Measurements from ENCODE around the gene CCR6.

The CCR6 gene

DNA sequence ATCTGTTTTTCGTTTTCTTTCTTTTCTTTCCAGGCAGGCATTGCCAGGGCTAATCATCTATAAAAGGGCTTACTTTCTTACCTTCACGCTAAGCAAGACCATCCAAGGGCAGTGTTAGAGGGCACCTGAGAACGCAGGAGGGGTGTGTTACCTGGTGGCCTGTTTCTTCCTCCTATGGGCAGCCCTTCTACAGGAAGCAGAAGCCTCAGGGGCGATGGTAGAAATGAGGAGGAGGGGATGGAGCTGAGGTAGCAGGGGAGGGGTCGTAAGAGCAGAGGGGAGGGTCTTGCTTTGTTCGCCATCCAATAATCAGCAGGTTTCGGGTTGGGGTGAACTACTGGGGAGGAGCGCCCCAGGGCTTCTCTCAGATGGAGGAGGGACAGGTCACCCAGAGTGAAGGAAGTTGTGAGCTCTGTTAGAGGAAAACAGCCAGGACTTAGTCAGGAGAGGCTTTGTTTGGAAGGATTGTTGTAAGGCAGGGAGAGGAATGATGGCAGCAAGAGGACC is 1.5 kb upstream of the CCR6 start:
- DNase-seq: no peak

DNA sequence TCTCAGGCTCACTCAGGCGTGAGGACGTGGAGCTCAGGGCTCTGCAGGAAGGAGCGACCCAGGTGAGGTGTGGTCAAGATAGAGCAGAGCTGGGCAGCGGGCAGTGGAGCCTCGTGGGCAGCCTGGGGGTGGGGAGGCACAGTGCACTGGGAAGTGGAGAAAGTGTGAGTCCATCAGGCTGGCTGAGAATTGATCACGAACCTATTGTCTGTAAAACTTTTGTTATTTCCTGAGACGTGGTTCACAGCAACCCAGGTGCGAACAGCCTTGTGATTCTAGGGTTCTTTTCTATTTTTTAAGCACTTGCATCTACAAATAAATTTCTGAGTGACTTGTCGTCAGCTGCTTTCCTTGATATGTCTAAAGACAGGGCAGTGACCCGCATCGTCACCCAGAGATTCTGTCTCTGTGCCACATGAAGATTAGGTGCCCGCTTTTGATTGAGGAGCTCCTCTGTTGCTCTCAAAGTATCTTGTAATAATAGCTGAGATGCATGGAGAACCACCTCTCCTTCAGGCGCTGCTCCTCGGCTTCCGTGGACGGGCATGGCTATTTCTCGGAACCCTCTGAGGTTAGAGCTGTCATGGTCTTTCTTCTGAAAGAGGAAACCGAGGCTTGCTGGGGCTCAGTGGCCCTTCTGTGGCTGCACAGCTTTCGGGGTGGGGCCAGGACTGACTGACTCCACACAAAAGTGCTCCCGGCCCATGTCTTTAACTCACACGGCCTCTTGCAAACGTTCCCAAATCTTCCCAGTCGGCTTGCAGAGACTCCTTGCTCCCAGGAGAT is 662 bp upstream of the CCR6 start:
- DNase-seq: no peak

DNA sequence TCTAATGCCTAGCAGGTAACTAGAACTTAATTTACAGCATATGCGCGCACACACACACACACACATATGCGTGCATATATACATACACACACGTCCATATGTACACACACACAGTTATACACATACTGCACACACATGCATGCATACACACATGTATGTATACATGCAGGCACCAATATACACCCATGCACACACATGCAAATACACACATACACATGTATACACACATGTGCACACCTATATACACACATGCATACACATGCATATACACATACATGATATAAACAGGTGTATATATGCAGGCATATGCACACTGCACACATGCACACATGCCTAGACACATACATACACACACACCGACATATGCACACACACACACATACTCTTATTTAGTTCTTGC is 1.9 kb downstream of the CCR6 start:
- DNase-seq: no peak

DNA sequence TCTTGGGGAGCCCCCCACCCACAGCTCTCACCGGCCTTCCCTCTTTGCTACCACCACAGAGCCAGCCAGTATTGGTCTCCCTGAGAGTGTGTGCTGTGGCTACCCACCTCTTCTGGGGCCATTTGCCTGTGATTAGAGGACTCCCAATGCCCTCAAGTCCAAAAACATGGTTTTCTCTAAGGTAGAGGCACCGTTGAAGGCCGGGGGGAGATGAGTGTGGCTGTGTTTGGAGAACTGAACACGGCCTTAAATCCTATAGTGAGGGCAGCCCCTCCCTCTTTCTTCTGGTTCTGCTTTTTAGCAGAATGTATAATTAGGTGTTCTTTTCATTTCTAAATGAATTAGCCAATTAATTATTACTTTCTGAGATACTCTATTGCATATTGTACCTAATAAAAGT is 2.5 kb downstream of the CCR6 start:
- DNase-seq: no peak

DNA sequence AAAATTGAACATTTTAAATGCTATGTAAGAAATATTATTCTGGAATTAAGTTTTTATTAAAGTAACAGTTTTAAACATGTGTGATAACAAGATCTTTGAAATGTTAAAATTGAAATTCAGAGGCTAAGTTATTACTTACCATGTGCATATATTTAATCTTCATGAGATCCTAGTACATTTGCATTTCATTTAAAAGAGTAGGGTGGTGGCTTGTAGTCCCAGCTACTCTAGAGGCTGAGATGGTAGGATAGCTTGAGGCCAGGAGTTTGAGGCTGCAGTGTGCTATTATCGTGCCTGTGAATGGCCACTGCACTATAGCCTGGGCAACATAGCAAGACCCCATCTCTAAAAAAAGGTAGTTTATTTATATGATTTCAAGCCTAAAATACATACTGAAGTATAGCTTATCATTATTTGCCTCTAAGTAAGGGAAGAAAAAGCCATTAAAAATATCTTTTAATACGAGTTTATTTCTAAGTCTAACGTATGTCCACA is 3.0 kb downstream of the CCR6 start:
- DNase-seq: no peak

DNA sequence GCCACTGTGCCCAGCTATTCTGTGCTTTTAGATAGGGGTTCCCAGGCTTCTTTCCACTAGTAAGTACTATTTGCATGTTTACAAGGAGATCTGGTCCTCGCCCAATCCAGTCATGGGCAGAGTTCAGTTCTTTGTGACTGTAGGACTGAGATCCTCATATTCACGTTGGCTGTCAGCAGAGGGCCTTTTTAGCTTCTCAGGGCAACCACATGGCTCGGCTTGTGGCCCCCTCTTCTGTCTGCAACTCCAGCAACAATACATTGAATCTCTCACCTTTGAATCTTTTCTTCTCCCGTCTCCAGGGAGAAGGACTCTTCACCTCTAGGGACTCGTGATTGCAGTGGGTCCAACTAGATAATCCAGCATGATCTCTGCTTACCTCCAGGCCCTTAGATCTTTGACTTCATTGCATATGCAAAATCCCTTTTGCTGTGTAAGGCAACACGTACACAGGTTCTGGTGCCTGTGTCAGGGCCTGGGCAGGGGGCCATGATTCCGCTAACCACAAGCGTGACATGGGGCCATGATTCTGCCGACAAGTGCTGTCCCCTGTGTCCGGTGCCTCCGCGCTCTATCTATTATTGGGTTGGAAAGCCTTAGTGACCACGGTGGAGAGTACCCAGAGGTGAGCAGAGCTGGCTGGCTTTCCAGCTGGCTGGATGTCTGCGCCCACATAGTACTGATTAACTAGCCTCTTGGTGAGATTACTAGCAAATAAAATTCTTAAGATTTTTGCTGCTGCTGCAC is 5.1 kb downstream of the CCR6 start:
- DNase-seq: no peak

DNA sequence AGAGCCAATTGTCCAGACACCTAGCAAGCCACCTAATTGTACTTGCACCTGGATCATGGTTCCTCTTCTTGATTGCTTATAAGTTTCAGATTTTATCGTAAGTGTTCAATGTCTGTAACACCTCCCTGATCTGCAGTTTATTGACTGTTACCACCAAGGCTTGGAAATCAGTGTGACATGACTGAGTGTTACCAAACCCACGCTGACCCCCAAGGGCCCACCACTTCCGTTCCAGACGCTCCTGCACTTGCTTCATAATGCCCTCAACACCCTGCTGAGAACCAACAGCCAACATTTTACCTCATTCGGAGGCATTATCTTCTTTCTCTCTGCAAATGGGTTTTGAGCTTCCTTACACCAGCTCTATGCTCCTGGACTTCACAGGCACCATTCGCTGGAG is 6.3 kb downstream of the CCR6 start:
- no peak for DNase-seq

DNA sequence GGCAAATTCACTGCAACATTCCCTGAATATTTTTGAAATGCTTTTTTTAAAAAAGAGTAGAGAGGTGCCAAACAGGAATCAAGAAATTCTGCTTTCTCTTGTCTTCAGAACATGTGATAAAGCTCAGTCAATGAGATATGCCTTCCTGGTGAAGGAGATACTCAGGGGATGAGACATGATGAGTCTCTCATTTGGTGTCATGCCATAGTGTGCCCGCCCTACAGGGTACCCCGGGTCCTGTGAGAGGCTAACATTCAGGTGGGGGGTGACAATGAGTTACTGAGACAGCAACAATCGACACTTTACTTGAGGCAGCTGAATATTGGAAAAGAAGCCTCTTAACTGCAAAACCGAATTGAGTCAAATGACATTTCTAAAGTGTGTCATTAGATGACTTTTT is 6.7 kb downstream of the CCR6 start:
- no peak for DNase-seq

DNA sequence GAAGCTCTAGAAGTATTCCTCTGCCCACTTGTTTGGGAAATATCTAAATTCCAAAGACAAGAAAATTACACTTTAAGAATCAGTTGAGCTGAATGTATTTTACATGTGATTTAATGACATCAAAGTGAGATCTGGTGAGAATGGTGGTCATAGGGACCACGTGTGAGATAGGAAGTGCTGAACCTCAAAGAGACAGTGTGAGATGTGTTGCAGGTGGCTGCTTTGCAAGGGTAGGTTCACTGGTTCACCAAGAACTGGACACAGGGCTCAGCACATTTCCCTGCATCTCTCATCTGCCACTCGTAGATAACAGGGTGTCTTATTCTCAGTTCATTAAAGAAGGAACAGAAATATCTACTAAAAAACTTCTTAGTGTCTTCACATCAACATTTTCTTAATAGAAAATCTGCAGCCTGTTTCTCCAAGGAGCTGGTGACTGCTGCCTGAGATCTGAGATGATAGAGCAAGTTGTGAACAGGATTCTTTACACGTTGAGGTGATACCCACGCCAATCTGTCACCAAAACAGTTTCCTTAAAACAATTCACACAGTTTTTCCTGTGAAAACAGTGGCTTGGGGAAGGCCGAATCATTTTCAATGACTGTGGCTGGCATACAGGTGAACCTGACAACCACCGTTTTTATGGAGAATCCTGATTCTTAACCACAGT is 7.2 kb downstream of the CCR6 start:
- no peak for DNase-seq

DNA sequence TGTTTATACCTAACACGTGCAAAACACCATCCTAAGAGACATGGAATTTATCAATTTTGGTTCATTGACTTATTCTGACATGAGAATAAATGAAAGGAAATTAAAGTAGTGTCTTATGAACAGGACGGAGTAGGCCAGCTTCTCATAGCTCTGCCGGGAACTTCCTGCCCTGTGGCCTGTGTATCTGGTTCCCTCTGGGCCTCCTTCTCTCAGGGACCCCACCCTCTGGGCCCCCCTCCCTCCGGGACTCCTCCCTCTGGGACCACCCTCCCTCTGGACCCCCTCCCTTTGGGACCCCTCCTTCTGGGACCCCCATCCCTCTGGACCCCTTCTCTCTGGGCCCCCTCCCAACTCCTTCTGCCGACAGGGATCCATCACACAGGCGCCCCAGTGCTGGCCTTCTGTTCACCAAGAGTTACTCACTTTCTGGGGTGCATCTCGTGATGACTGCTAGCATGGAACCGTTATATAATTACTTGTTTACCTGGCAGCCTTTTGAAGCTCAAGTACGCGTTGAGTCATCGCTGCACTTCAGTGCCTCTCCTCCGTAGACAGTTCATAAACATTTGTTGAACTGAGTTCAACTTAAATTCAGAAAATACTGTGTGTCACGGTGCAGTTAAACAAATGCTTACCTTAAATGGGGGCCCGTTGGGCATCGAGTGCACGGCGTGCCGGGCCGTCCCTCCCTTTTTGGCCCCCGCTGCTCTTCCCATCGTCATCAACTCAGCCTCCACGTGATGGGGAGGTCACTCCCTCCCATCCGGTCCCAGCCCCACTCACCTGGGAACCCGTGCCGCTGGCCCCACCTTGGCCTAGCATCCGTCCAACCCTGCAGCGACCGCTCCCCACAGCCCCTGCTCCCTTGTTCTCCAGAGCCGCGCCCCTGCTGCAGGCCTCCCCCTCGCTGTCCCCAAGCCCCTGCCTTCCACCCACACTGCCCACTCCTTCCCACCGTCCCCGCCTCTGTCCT is 8.1 kb downstream of the CCR6 start:
- peak; percentile 85 for DNase-seq

DNA sequence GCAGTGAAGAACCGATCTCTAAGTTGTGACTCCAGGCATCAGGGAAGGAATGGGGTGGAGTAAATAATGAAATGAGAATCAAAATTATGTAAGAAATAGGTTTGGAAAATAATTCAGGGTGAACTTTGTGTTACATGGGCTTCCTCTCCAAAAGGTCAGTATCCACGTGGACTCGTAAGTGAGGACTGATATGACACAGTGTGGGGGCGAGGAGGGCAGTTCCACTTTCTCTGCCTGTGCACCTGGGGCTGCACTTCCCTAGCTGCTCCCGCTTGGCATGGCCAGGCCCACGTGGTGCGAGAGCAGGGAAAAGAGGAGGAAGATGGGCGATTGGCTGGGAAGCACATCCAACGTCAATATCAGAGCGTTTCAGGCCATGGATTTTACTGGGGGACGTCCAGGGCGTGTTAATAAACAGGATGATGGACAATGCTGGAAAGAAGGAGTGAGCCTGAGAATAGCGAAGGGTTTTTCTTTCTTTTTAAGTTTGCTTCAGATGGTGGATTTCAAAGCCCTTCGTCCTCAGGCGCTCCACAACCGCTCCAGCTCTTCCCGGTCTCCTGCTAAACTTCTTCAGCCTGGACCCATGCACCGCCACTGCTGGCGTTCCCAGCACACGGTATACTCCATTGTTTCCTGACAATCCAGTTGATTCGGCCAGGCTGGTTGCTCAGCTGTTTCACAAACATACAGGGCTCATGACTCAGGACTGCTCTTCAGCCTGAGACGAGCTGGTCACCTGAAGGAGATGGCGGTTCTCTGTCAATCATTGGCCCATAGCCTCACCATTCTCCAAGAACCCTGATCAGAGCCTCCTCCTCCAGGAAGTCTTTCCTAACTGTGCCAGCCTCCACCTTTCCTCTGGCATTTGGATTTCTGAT is 11.8 kb downstream of the CCR6 start:
- DNase-seq: no peak

DNA sequence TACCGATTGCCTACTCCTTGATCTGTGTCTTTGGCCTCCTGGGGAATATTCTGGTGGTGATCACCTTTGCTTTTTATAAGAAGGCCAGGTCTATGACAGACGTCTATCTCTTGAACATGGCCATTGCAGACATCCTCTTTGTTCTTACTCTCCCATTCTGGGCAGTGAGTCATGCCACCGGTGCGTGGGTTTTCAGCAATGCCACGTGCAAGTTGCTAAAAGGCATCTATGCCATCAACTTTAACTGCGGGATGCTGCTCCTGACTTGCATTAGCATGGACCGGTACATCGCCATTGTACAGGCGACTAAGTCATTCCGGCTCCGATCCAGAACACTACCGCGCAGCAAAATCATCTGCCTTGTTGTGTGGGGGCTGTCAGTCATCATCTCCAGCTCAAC is 13.5 kb downstream of the CCR6 start:
- DNase-seq: no peak

DNA sequence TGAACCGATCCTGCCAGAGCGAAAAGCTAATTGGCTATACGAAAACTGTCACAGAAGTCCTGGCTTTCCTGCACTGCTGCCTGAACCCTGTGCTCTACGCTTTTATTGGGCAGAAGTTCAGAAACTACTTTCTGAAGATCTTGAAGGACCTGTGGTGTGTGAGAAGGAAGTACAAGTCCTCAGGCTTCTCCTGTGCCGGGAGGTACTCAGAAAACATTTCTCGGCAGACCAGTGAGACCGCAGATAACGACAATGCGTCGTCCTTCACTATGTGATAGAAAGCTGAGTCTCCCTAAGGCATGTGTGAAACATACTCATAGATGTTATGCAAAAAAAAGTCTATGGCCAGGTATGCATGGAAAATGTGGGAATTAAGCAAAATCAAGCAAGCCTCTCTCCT is 14.2 kb downstream of the CCR6 start:
- DNase-seq: no peak

DNA sequence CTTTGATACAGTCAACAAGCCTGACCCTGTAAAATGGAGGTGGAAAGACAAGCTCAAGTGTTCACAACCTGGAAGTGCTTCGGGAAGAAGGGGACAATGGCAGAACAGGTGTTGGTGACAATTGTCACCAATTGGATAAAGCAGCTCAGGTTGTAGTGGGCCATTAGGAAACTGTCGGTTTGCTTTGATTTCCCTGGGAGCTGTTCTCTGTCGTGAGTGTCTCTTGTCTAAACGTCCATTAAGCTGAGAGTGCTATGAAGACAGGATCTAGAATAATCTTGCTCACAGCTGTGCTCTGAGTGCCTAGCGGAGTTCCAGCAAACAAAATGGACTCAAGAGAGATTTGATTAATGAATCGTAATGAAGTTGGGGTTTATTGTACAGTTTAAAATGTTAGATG is 15.0 kb downstream of the CCR6 start:
- DNase-seq: peak; percentile 38

DNA sequence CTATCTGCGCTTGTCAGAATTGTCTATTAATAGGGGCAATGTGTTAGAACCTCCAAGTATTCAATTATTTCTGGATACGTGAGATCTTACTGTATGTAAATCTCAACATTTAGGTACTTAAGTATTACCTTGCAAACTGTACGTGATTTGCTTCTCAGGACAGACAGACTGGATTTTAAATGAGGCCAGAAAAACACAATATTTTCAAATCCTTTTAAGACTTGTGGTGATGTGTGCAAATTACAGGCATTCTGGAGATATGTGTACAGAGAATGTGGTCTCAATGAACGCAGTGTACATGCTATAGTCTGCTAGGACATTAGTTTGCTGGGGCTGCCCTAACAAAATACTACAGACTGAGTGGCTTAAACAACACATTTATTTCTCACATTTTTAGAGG is 16.9 kb downstream of the CCR6 start:
- no peak for DNase-seq

DNA sequence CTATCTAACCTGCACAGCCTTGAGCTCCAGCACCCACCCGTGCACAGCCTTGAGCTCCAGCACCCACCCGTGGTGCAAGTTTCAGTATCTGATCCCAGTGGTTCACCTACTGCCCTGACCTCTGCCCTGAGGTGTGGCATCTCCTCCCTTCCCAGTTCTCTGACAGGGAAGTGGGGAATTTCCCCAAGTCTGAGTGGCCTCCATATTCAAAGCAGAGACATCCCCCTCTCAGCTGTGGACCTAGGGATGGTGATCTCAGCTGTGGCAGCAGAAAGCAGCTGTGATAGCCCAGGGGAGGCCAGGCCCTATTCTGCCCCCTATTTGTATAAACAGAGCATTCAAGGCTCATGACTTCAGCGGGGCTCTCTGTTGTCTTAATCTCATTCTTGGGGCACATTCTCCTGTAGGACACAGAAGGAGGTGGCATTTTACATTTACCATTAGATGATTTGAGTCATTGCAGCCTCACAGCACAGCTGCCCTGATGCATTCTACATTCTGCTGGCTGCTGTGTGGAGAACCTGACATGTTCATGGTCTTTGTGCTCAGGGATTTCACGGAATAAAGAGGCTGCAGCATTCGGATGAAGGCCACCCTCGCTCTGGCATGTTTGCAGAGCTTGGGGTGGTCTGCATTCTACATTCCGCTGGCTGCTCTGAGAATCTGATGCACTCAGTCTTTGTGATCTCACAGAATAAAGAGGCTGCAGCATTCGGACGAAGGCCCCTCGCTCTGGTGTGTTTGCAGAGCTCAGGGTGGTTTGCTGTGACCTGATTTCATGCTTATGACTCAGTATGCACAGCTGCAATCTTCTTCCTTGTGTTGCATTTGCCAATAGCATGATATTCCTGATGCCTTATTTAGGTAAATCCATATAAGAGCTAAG is 17.9 kb downstream of the CCR6 start:
- no peak for DNase-seq

DNA sequence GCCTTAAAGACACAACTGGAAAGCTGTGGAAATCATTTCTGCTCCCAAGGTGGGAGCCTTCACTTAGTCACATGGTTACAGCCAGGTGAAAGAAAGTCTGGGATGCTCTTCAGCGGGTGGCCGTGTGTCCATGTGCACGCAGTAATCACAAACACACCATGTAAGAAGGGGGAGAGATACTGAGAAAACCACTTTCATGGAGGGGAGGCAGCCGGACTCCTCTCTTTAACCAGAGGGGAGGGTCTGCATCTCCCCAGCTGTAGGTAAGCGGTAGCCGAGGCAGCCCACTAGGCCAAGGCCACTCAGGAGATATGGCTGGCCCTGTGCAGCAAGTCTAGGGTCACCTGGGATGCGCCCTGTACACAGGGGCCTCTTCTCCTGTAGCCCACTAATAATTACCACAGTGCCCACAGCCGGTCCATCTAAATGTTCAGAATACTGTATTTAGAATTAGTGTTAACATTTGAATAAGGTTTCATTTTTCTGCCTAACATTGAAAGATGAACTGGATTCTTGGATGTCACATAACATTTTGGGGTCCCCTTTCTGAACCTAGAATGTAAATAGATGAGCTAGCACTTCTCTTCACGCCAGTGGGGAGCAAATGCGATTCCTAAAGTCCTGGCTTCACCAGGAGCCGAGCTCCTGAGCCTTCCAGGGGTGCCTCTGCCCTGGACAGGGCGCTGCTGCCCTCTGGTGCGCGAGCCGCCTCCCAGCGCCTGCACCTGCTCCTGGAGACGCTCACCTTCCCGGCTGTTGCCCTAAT is 19.0 kb downstream of the CCR6 start:
- peak; percentile 66 for DNase-seq

DNA sequence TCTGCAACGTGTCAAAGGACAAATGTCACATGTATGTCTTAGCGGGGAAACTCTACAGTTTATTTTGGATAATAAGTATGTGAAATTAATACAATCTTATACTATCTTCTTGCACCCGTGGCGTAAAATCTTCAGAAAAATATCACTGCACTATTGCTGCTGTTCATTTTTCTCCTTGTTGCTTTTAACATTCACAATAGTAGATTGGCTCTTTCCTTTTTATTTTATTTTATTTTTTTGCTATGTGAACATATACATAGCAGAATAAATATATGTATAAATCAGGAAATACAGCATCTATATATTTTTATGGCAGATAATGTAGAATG is 19.5 kb downstream of the CCR6 start:
- no peak for DNase-seq

DNA sequence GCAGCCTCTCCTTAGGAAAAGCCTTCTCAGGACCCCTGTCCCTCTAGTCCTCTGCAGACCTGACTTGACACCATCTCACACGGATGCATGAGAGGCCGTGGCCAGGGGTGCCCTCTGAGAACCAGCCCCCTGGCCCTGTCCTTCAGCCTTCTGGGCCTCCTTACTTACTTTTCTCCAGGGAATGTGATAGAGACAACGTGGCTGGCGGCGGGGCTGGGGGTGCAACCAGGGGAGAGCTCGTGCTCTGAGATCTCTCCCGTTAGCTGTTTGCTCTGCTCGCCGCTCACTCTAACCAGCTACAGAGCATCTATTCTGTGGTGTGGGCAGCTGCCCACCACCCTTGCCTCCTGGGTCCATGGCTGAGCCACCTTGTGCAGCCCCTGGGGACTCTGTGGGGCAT is 20.1 kb downstream of the CCR6 start:
- DNase-seq: no peak

DNA sequence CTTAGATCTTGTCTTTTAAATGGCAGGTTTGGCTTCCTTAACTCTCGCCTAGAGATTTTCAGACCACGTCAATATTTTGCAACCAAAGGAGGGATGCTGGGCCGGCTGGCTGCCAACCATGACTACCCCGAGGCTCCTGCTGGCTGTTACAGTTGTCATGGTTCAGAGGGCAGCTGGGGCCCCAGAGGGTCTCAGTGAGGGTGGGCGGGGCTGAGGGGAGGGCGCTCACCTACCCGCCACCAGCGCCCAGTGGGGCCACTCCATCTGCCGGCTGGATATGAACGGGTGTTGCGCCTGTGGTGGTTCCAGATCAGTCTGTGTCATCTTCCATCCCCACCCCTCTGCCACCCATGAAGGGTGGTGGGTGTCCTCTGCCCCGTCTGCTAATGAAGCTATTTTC is 22.6 kb downstream of the CCR6 start:
- no peak for DNase-seq

Data from NCI-H345 (cell line).